C4-2B (cell line): ENCODE results near the gene MTA1.

Experiments used
- CTCF ChIP-seq: fragments of 450-650 bp; conservative IDR thresholded peaks from 2 replicates; pipeline ENCODE4 v1.5.1; 2017; ENCODE audit warnings: mild to moderate bottlenecking
- ZFX ChIP-seq: fragments of 450-650 bp; IDR thresholded peaks from 2 replicates; pipeline ENCODE4 v1.6.1; 2017

GRCh38 chr14:105377555-105378182, 42.0 kb upstream of the MTA1 start:
- TF ChIP-seq CTCF (no peak), ZFX (no peak)
